ENCODE measurements around the gene MRPL23.

Gene MRPL23

DNA sequence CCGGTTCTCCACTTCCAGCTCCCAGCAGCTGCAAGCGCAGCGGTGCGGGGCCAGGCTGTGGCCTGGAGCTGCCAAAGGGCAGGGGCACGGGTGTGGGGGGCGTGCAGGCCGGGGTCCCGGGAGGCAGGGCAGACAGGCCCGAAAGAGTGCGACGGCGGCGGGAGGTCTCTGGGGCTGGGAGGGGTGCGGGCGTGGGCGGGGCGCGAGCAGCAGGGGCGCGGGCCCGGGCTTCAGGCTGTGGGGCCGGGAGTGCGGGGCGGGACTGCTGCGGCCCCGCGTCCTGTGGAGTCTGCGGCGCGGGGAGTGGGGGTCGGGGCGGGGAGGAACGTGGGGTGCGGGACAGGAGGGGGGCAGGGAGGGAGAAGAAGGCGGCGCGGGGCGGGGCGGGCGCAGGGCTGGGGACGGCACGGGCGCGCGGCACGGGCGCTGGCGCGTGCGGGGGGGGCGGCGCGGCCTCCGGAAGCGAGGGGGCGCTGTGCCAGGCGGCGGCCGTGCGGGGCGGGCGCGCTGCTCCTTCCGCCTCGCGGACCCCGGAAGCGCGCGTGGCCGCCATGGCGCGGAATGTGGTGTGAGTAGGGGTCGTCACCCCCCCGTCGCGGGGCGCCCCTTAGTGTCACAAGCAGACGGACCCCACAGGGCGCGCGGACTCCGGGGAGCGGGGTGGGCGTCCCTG, at the start of gene MRPL23:
TSS of gene MRPL23 (plus strand) at position 521 of the 673 bp plus-strand sequence. CDS start at position 552, 31 bp downstream.
- DNase-seq (ENCODE audit: low read depth): no peak

DNA sequence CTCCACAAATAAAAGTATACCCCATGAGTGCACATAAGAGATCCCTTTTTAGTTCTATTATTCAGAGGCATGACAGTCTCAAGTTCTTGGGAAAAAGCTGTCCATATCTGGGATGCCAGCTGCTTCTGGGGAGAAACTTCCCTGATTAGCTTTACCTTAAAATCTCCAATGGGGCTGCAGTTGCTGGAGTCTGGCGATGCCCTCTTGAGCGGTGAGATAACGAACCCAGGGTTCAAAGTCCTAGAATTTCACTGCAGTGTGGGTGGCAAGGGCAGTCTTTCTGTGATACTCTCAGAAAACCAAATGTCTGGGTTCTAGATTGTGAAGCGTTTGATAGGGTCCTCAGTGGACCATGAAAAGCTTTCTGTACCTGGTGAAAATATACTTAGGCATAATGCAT, 48.0 kb upstream of the MRPL23 start:
- DNase-seq (ENCODE audit: low read depth): no peak

DNA sequence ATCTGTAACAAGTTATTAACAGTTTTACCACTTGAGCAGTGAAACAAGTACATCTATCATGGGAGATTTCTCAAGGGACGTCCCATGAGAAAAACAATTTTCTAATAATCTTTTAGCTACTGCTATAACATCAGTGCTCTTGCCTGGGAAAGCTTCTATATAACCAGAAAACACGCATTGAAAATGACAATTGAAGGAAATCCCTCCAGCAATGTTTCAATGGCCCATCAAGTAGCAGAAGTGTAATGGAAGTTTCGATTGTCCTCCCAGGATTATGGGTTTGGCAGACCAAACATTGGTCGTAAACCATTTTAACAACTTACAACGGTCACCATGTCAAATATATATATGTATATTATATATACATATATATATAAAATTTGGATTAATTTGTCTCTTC, 47.4 kb upstream of the MRPL23 start:
- DNase-seq (ENCODE audit: low read depth): no peak

DNA sequence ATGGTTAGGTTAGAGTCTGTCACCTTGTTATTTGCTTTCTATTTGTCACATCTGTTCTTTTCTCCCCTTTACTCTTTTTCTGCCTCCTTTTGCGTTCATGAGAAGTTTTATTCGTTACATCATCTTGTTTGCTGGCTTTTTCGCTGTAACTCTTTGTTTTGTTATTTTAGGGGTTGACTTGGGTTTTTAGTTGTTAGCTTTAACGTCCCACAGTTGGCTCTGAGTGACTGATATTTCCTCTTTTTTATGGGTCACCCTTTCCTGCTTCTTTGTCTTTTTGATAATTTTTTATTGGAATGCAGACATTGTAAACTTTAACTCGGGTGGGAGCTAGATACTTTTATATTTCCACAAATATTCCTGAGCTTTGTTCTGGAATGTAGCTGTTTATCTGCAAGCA, 41.0 kb upstream of the MRPL23 start:
- DNase-seq (ENCODE audit: low read depth): no peak

DNA sequence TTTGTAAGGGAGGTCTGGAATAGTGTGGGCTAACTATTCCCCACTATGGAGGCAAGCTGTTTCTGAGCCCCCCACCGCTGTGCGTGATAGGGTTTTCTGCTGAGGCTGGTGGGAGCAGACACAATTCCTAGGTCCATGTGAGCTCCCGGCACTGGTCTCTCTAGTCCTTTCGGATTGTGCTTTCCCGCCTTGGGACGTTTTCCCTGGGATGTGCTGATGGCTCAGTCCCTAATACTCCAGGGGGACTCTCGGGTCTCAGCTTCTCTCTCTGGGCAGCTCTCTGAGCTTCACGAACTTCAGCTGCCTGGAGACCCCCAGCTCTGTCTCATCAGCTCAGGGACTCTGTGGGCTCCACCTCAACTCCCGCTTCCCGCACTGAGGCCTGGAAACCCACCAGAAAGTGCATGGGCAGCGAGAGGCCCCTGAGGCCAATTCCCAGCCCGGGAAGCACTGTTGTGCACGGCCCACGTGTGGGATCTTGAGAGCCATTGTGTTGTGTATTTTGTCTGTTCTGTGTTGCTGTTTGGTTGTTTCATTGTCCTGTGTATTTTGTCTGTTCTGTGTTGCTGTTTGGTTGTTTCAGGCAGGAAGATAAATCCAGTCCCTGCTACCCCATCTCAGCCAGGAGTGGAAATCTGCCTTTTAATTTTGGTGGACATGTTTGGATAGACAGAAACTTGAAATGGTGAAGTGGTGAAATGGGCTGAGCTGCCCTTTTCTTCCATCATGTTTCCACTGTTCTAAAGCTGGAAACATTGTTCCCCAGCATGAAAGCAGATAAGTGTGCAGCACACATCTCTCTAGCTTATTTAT, 40.3 kb upstream of the MRPL23 start:
- DNase-seq (ENCODE audit: low read depth): no peak

DNA sequence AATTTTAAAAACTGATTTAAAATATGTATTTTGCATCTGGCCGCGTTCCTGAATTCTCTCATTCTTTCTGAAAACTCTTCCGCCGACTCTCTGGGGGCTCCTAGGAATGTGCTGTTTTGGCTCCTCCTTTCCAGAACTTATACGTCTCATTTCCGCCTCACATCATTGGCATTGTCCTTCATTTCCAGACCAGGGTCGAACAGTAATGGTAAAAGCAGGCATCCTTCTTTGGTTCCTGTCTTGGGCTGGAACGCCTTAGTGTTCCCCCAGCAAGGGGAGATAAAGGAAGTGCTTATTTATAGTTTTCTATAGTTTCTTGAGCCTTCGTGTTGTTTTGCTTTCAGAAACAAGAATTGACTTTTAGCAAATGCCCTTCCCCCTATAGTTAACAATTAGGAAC, 38.5 kb upstream of the MRPL23 start:
- no peak for DNase-seq (ENCODE audit: low read depth)

DNA sequence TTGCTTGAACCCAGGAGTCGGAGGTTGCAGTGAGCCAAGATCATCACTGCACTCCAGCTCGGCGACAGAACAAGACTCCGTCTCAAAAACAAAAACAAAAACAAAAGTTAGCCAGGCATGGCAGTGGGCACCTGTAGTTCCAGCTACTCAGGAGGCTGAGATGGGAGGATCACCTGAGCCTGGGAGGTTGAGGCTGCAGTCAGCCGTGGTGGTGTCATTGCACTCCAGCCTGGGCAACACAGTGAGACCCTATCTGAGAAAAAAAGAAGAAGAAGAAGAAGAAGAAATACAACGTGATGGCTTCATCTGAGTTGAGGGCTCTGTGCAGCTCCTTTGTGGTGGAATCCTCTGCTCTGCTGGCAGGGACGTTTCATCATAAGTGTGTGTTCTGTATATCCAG, 37.6 kb upstream of the MRPL23 start:
- DNase-seq (ENCODE audit: low read depth): no peak

DNA sequence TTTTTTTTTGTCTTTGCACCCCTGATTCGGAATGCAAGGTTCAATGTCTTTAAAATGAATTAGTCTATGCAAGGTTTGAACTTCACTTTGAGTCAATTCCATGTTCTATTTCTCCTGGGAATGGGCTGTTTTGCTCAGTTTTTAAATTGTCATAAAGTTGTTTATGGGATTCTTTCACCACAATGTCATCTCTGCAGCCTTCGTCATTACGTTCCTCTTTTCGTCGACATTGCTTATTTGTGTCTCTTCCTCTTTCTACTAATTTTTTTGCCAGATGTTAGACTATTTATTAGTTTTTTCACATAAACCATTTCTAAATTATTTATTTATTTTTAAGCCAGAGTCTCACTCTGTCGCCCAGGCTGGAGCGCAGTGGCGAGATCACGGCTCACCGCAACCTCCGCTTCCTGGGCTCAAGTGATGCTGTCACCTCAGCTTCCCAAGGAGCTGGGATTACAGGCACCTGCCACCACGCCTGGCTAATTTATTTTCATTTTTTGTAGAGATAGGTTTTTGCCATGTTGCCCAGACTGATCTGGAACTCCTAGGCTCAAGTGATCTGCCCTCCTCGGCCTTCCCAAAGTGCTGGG, 34.7 kb upstream of the MRPL23 start:
- DNase-seq (ENCODE audit: low read depth): no peak

DNA sequence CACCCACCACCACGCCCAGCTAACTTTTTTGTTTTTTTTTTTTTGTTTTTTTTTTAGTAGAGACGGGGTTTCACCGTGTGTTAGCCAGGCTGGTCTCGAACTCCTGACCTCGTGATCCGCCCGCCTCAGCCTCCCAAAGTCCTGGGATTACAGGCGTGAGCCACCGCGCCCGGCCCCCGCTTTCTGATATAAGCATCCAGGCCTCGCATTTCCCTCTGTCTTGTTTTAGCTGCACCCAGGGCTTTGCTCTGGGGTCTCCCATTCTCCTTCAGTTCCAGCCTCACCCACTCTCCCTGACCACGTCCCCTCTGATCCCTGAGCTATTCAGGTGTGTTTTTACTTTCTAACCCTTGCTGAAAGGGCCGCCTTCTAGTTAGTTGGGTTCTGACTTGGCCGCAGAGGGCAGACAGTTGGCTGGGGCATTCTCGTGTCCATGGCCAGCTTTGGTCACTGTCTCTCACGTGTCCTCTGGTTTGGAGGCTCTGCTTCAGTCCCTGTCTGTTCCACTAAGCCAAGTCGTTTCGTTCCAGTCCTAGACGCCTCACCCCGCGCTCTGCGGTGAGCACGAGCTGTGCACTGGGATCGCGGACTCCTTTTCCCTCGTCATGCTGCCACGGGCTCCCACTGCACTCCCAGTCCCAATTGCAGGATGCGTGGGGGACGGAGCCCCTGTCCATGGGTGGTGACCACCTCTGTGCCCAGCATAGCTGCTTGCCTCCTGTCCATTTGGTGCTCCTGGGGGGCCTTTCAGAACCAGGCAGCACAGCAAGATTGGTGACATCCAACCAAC, 33.7 kb upstream of the MRPL23 start:
- no peak for DNase-seq (ENCODE audit: low read depth)

DNA sequence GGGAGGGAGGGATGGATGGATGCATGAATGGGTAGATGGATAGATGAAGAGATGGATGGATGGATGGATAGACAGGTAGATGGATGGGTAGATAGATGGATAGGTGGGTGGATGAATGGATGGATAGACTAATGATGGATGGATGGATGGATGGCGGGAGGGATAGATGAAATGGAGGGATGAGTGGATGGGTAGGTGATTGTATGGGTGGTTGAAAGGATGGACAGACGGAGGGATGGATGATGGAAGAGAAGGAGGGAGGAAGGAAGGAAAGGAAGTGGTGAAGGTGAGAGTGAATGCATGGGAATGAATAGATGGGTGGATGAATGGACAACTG, 31.4 kb upstream of the MRPL23 start:
- DNase-seq (ENCODE audit: low read depth): no peak

DNA sequence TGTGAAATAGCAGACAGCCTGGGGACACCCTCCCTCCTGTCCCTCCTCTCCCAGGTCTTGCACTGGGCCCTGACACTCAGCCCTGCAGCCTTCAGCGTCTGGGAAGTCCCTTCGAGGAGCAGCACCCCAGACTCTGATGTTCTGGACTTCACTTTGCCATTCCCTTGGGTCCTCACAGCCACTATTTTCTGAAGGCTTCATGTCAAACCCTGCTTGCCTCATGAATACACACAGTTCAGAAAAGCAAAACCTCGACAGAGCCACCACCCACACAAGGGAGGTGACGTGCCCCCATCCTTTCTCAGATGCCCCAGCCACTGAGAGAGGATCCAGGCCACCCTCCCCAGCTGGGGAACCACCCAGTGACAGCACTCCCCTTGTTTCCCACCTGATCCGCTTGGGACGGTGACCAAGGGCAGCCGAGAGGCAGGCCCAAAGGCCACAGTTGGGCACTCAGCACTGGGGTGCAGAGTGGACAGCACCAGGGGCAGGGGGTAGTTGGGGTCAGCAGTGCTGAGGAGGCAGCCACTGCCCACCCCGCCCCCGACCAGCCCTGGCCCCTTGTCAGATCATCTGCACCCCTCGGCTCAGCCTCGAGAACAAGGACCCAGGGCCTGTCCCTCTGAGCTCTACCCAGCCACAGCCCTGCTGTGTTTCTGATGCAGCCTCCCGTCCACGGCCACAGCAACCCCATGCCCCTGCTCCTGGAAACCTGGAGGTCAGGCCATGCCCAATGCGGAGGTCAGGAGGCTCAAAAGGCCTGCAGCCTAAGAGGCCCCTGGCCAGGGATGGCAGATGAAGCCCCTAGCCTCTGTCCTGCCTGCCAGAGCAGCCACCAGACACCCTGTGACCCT, 30.8 kb upstream of the MRPL23 start:
- DNase-seq (ENCODE audit: low read depth): no peak

DNA sequence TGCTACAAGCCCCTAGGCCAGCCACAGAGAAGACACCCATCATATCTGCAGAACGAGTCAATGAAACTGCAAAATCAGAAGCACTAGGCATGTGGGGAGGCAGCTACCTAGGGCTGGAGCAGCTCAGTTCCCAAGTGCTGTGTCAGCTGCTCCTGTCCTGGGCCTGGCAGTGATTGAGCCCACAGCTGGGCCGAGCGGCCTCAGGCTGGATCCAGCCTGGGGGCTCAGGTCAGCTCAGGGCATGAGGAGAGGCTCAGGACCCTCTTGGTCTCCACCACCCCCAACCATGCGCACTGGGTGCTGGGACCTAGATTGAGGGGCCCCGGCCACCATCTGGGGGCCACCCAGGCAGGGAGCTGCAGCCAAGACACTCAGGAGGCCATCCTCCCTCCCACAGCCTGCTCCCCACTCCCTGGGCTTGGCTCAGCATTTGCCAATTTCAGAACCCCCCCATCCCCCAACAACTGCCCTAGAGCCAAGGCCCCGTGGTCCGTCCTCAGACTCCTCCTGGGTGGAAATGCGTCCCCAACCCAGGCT, 30.1 kb upstream of the MRPL23 start:
- no peak for DNase-seq (ENCODE audit: low read depth)

DNA sequence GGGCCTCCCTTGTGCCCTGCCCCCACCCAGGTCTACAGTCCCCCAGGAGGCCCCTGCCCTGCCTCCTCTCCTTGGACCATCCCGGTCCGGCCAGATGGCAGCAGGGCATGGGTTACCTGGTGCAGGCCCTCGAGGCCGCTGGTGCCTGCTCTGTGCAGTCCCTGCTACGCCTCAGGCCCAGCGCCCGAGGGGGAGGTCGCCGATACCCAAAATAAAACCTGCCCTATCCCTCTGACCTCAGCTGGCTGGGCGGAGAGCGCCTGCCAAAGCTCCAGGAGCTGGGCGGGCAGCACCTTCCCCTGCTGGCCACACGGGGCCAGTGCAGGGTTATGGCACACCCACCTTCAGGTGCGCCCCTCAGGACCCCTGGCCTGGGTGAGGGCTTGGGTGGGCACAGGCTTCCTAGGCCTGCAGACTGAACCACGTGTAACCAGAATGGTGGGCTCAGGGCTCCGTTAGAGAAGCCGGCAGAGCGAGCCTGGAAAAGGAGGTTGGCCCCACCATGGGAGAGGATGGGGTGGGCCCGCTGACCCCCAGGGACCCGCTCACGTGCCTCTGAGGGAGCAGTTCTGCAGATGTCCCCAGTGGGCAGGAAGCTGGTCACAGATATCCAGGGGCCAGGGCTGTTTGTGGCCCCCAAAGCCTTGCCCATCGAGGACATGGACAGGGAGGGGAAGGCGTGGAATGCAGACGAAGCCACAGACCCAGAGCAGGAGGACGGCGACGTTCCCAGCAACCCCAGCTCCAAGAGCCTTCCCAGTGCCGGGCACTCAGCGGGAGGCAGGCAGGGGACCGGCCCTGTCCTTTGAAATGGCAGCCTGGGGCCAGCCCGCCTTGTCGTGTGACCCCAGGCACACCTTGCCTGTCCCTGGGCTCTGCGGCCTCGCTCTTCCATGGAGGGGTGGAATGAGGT, 29.4 kb upstream of the MRPL23 start:
- DNase-seq (ENCODE audit: low read depth): no peak

DNA sequence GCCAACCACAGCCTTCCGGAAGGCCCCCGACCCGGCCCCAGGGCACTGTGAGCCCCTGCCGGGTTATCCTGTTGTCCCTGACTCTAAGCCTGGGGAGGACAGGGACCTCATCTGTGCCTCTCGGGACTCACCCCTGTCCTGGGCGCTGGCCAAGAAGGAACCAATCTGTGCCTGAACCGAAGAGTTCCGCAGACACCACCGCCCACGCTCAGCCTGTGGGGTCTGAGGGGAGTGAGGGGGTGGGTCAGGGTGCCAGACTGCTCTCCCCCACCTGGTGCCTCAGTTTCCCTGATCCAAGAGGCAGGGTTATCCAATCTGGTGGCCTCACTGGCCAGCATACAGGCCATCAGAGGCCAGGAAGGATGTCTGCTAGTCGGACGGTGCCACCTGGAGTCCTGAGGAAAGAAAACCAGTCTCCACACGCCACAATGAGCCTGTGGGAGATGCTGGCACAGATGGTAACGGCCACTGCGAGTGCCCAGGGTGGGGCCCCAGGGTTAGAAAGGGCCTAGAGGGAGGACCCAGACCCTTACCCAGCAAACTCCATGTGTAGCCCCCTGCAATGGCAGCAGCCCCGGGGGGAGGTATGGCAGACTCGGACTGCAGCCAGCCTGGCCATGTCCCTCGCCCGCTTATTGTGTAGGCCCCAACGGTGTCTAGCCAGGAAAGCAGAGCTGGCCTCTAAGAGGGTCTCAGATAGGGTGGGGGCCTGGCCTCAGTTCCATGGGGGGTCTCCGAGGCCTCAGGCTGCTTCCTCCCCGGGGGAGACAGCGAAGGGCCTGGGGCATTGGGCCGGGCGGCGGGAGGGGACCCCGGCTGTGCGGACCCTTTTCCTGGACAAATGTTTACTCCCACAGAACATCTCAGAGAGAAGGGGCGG, 28.5 kb upstream of the MRPL23 start:
- DNase-seq (ENCODE audit: low read depth): no peak

DNA sequence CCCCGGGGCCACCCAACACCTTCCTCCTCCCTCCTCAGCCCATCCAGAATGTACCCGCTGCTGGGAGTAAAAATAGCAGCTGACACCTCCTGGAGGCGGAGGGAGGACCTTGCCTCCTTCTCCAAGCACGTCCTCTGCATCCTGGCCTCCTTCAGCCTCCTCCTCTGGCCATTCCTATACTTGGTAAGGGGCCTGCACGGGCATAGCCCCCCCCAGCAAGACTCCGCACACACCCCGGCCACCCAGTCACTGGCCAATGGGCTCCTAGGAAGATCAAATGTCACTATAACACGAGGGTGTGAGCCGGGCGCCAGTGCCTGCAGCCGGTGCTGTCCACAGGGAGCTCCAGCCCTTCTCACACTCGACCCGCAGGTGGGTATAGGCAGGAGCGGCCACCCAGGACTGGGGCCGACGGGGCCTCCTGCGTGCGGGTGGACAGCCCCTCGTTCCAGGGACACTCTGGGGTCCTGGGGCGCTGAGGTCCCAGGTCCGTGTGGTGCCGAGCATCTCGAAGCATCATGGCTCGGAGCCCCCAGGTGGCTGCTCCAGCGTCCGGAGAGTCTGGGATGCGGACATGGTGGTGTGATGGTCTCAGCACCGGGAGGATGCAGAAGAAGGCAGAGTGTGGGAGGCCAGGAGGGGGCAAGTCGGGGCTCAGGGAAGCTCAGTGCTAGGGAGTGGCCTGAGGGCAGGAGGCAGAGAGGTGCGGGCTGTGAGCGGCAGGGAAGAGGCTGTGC, 27.6 kb upstream of the MRPL23 start, which contains the start of gene TNNT3:
TSS of gene TNNT3 (plus strand) at position 313 of the 737 bp plus-strand sequence. CDS start 3,172 bp downstream, outside the sequence.
- DNase-seq (ENCODE audit: low read depth): no peak

DNA sequence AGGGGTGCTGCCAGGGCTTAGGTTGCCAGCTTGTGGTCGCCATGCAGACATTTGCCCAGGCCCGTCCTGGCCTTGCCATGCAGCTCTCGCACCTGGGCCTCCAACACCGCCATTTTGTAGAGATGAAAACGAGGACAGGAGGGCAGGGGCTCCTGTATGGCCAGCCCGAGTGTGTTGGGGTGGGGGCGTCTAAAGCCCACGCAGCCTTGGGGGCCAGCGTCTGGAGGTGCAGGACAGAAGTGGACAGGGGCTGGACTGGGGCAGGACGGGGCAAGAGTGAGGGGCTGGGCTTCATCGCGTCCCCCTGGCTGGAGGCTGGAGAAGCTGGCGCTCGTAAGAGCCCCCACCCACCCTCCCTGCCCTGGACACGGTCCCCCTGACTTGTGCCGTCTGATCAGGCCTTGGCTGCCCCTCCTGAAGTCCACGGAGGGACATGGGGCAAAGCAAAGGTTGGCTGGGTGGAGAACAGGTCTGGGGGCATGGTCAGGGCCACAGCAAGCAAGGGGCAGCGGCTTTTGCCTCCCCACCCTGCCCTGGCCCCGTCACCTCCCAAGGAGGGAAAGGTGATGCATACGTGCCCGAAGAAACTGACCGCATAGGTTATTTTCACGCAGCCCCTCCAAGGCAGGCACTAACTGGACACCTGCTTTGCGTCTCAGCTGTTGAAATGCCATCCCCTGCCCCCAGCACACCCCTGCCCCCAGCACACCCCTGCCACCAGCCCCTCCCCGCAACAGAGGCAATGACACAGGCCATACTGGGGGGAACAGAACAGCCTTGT, 26.8 kb upstream of the MRPL23 start:
- DNase-seq (ENCODE audit: low read depth): no peak

DNA sequence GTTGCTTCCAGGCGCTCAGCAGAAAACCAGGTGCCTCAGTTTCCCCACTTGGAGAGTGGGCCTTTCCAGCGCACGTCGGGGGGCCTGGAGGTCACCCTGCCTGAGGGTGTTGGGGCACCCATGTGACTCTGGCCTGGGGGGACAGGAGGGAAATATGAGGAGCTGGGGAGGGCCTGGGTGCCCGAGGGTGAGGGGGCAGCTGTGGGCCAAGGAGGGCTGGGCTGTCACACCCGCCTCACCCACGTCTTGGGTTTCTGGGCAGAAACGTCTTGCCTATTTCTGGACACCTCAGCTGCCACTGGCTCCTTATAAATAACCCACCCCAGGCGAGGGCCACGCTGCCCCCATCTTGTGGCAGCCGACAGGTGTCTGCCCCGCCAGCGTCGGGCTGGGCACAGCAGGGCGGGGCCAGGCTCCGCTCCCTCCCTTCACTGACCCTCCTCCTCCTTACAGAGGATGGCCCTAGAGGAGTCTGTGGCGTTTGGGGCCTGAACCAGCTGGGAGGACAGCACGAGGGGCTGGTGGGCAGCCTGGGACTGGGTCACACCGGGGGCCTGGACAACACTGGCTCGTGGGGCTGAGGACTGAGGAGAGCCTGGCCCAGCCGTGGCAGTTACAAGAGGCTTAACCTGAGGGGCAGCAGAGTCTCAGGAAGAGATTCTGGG, 26.1 kb upstream of the MRPL23 start:
- no peak for DNase-seq (ENCODE audit: low read depth)

Data from GM04504 (cell line).